Measurements from ENCODE around the gene FGG.
A peak's percentile ranks its signal among the peaks of the same experiment; 100 is the strongest.

The FGG gene

DNA sequence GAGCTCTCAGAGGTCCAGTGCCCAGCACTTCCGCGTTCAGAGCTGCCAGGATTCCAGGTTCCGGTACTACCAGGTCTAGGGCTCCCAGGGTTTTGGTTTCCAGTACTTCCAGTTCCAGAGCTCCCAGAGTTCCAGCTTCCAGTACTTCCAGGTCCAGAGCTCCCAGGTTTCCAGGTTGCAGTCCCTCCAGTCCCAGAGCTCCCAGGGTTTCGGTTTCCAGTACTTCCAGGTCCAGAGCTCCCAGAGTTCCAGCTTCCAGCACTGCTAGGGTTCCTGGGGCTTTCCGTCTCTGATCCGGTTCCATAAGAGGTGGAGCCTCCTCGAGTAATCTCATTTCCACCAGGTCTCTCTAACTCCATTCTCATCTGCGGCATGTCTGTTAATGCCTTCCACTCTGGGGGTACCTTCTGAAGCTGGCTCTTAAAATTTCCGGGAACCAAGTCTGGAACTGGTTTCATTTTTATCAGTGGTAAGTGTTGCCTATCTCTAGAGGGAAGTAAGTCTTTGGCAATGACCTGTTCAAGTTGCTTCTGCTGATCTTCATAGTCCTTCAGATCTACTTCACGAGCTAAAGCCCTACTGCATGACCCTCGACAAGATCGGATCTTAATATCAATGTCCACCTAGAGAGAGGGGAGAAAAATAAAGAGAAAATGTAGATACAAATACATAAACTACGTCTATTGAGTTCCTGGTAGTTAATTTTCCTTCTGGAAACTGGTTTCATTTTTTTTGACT is 26.0 kb downstream of the FGG start:
- DNase-seq (ENCODE audit: low spot score) (no peak), FAIRE-seq (no peak)

DNA sequence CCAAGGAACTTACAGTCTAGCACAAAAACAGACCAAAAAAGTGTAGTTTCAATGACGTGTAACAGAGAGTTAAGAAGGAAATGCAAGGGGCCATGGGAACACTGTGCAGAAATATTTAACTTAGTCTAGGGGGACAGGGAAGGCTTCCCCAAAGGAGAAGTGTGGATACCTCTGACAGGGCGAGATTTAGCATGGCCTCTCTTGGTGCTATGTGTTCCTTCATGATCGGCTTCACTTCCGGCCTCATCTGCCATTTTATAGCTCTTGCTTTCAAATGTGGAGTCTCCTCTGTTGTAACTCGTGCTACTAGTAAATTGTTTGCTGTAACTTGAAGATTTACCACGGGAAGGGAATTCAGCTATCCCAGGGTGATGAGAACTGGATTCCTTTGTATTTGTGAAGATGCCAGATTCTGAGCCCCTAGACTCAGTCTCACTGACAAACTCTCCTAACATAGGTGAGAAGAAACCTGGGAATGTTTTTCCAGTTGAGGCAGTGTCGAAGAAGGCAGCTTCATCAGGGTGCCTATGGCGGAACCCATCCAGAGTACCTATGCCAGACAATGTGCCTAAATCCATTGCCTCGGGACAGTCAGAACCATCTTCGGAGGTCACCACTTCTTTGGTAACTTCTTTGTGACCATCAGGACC is 27.0 kb downstream of the FGG start:
- FAIRE-seq (no peak), DNase-seq (ENCODE audit: low spot score) (no peak)

DNA sequence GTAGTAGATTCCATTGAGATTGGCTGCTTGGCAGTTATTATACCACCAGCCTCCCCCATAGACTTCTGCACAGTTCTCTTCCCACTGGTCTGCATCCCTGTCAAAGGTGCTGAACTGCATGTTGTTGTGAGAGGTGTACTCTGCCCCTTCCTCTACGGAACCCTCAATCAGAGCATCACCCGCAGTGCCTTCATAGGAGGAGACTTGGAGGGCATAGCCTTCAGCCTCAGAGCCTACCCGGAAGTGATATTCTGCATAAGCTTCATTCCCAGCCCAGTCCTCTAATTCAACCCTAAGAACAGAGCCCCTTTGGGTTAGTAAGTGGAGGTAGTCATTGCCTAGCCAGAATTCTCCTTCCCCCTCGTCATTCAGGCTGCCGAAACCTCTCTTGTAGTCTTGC is 28.2 kb downstream of the FGG start:
- no peak for FAIRE-seq

DNA sequence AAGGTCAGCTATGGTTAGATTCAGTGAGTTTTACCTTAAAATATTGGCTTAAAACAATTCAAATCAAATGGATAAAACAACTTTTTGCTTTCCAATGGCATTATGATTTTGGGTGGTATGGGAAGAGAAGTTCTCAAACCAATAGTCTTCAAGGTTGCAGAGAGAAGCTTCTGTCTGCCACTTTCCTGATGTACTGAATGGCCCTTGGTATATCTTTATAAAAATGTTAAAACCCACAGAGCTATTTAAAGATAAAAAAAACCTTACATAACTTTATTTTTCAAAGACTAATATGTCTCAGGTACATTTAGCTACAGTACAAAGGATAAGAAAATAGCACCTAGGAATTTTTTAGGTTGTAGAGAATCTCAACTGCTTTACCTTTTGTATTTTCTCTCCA is 28.8 kb downstream of the FGG start:
- FAIRE-seq (no peak), DNase-seq (ENCODE audit: low spot score) (no peak)

More for the DNA sequence above, 28.2 kb downstream of the FGG start:
- DNase-seq (ENCODE audit: low spot score): no peak

DNA sequence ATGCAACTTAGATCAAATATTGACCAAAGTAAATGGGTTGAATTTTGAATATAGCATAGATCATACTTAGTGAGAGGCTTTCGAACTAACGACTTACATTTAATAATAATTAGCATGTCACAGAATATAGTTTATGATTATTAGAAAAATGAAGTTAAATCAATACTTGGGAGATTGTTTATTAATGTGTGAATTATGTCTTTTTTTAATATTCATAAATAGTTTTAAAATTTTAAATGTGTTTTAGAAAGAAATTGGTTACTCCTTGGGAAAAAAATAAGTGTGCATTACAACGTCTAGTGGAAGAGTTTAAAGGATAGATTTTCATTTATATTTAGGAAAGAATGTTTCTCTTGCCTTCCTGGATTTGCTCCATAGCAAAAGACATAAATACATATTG is 29.2 kb downstream of the FGG start:
- FAIRE-seq (no peak), DNase-seq (ENCODE audit: low spot score) (no peak)

DNA sequence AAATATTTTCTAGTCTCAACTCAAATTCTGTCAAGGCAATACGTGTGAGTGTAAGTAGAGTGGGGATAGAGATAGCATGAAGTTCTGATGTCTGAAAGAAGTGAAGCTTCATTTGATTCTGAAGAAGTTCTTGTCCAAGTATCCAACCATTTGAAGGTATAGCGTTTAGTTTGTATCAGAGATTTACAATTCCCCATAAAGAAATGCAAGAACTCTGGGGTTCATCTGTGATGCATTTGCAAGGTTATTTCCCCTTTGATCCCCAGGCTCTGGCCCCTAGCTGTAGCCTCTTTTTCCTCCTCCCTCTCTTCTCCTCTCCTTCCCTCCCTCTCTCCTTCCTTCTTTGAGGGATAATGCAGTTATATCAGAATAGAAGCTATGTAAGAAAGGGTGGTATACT is 29.7 kb downstream of the FGG start:
- no peak for DNase-seq (ENCODE audit: low spot score)
- FAIRE-seq: no peak

DNA sequence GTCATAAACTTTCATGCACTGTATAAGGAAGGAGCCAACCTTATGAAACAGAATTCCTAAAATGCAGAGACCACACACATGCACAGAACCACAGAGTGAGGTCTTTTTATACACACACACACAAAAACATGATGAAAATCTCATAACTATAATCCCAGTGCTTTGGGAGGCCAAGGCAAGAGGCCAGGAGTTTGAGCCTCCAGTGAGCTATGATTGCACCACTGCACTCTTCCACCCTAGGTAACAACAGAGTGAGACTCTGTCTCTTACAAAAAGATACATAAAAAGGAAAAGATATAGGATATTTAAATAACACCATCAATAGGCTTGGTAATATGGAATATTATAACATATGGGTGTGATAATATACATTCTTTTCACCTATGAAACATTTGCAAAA is 32.5 kb downstream of the FGG start:
- no peak for FAIRE-seq
- no peak for DNase-seq (ENCODE audit: low spot score)

DNA sequence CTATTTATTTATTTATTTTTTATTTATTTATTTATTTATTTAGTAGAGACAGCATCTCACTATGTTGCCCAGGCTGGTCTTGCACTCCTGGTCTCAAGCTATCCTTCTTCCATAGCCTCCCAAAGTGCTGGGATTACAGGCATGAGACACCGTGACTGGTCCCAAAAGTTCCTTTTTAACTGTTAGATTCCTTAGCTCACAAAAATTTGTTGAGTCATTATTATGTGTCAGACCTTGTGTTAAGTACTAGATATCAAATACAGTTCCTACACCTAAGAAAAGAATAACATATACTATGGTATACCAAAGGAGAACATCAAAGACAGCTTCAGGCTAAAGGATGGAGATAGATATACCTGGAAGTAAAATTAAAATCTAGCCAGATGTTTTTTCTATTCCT is 33.5 kb downstream of the FGG start:
- no peak for DNase-seq (ENCODE audit: low spot score)
- FAIRE-seq: no peak

DNA sequence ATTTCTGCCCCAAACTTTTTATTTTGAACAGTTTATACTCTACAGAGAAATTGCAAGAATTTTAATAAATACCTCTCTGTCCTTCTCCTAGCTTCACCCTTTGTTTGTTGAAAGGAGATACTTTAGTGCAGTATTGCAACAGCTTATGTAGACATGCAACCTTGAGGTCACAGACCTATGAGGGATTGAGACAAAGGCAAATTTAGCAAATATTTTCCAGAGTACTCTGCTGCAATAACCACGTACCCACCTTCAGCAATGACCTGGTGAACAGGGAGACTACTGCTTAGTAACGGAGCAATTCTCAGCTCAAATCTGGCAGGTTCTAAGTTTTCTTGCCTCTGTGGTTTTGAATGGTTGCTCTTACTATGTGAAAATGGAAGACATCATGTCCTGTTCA is 35.1 kb downstream of the FGG start:
- FAIRE-seq (no peak), DNase-seq (ENCODE audit: low spot score) (no peak)

DNA sequence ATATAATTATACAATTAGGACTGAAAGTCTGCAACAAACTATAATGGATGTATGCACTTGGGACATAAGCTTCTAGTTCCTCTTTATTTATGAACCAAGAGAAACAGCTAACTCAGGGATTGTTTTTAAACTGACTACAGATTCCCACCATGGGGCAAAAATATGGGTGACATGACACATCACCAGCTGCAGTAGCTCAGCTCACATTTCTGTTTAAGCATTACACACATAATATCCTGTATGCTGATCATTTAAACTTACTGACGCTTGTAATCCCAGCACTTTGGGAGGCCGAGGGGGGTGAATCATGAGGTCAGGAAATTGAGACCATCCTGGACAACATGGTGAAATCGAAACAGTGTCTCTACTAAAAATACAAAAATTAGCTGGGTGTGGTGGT is 38.1 kb downstream of the FGG start:
- no peak for FAIRE-seq
- no peak for DNase-seq (ENCODE audit: low spot score)

DNA sequence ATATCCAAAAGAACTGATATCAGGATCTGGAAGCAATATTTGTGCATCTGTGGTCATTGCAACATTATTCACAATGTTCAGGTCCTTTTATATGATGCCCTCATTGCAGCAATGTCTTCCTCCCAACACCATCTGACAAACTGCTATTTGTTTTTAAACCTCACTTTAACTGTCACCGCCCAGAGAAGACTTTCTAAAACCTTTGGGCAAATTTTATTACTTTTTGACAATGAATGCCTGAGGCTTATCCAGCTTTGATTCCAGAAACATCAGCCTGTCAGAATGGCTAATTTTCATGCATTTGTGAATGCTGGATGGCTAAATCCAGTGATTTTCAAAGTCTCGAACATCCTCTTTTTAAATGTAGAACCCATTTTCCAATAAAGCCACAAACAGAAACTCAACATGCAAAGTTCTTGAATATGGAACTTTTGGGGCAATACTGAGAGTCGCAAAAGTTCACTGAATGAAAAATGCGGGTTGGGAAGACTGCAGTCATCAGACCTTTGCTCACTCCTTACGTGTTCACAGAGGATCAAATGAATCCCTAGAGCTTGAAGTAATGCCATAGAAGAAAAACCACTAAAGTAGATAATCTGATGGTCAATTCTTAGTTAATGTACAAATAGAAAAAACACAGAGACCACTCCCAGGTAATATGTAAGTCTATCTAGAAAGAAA is 39.1 kb downstream of the FGG start:
- FAIRE-seq: no peak
- no peak for DNase-seq (ENCODE audit: low spot score)

DNA sequence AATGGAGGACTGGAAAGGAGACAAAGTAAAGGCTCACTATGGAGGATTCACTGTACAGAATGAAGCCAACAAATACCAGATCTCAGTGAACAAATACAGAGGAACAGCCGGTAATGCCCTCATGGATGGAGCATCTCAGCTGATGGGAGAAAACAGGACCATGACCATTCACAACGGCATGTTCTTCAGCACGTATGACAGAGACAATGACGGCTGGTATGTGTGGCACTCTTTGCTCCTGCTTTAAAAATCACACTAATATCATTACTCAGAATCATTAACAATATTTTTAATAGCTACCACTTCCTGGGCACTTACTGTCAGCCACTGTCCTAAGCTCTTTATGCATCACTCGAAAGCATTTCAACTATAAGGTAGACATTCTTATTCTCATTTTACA is 42.9 kb downstream of the FGG start:
- no peak for DNase-seq (ENCODE audit: low spot score)
- FAIRE-seq: no peak

DNA sequence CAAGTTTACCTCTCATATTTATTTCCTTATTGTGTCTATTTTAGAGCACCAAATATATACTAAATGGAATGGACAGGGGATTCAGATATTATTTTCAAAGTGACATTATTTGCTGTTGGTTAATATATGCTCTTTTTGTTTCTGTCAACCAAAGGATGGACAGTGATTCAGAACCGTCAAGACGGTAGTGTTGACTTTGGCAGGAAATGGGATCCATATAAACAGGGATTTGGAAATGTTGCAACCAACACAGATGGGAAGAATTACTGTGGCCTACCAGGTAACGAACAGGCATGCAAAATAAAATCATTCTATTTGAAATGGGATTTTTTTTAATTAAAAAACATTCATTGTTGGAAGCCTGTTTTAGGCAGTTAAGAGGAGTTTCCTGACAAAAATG is 43.4 kb downstream of the FGG start:
- no peak for DNase-seq (ENCODE audit: low spot score)
- FAIRE-seq: no peak

DNA sequence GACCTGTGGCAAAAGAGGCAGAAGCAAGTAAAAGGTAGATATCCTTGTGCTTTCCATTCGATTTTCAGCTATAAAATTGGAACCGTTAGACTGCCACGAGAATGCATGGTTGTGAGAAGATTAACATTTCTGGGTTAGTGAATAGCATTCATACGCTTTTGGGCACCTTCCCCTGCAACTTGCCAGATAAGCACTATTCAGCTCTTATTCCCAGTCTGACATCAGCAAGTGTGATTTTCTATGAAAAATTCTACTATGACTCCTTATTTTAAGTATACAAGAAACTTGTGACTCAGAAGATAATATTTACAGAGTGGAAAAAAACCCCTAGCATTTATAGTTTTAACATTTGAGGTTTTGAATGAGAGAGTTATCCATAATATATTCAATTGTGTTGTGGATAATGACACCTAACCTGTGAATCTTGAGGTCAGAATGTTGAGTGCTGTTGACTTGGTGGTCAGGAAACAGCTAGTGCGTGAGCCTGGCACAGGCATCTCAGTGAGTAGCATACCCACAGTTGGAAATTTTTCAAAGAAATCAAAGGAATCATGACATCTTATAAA is 45.7 kb downstream of the FGG start:
- DNase-seq (ENCODE audit: low spot score) (no peak), FAIRE-seq (no peak)

DNA sequence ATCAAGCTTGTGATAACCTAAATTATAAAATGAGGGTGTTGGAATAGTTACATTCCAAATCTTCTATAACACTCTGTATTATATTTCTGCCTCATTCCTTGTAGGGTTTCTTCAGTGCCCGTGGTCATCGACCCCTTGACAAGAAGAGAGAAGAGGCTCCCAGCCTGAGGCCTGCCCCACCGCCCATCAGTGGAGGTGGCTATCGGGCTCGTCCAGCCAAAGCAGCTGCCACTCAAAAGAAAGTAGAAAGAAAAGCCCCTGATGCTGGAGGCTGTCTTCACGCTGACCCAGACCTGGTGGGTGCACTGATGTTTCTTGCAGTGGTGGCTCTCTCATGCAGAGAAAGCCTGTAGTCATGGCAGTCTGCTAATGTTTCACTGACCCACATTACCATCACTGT is 46.8 kb downstream of the FGG start:
- DNase-seq (ENCODE audit: low spot score) (no peak), FAIRE-seq (no peak)

DNA sequence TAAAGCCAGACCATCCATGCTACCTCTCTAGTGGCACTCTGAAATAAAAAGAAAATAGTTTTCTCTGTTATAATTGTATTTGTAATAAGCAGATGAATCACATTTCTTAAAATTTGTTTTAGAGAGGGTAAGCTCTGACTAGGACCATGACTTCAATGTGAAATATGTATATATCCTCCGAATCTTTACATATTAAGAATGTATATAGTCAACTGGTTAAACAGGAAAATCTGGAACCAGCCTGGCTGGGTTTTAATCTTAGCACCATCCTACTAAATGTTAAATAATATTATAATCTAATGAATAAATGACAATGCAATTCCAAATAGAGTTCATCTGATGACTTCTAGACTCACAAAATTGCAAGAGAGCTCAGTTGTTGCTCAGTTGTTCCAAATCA is 48.1 kb downstream of the FGG start:
- DNase-seq (ENCODE audit: low spot score) (no peak), FAIRE-seq (no peak)

DNA sequence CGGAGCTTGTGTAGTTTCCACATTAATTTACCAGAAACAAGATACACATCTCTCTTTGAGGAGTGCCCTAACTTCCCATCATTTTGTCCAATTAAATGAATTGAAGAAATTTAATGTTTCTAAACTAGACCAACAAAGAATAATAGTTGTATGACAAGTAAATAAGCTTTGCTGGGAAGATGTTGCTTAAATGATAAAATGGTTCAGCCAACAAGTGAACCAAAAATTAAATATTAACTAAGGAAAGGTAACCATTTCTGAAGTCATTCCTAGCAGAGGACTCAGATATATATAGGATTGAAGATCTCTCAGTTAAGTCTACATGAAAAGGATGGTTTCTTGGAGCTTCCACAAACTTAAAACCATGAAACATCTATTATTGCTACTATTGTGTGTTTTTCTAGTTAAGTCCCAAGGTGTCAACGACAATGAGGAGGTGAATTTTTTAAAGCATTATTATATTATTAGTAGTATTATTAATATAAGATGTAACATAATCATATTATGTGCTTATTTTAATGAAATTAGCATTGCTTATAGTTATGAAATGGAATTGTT is 49.7 kb downstream of the FGG start, which contains the start of gene FGB:
FGB (plus strand) TSS at position 315 of the 558 bp plus-strand sequence; CDS start at position 323, 8 bp downstream.
- DNase-seq (ENCODE audit: low spot score) (no peak), FAIRE-seq (no peak)

DNA sequence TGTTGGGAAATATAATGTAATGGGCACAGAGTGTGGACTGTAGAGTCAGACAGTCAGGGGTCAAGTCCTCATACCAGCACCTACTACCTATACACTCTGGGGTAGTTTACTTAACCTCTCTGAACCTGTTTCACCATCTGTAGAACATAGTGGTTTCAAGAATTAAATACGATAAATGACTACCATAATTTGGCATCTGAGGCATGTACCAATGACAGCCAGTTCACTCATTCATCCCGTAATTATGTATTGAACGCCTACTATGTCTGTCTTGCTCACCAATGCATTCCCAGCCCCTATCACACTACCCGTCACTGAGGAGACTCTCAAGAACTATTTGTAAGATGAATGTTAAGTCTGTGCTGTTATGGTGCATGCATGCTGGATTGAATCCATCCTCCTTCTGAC is 51.6 kb downstream of the FGG start:
- DNase-seq (ENCODE audit: low spot score) (peak; percentile 23), FAIRE-seq (no peak)

DNA sequence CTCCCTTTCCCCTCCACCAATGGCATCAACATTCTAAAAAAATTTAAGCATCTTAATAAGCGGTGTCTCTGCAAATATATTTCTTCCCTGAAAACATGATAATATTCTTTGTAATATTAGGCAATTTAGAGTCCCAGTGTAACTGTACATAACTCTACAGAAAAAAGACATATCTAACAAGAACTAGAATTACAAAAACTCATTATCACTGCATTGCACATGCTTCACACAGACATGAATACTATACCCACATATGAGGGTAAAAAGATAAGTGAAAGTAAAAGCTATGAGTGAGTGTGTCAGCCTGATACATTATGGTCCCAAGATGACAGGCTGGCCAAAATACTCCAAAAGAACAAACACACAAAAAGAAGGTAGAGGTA is 52.0 kb downstream of the FGG start:
- FAIRE-seq (no peak), DNase-seq (ENCODE audit: low spot score) (no peak)

DNA sequence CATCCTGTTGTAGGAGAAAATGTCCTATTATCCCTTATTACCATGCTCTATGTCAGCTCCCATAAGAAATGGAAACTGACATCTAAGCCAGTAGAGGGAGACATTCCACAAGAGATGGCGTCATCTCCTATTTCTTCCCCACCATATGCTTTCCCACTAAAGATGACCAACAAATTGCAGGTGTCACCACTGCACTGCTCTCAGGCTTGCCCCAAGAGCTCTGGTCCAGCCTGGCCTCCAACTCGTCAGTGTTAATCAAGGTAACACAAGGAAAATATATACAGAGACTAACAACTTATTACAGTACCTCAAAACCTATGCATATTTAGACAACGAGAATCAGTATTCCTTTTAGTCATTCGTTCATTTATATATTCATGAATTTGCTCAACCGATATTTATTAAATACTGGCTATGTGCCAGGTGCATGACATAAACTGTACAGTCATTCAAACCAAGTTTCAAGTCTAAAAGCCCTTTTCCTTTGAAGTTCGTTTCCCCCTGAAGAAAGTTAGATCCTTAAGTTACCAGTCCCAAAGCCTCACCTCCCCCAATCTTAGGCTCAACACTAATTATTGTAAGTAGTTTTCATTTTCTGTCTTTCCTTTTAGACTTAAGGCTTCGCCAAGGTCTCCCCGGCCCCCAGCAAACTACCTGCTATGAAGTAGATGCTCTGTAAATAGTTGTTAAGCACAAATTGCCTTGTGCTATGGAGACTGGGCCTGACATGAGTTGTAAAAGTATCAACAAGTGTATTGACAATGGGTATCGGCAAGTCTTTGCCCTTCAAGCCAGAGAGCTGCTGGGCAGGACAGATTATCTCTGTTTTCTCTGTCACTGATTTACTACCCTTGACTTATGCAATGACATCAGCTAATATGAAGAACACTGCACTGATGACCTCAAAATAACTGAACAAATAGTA is 52.7 kb downstream of the FGG start:
- no peak for FAIRE-seq

DNA sequence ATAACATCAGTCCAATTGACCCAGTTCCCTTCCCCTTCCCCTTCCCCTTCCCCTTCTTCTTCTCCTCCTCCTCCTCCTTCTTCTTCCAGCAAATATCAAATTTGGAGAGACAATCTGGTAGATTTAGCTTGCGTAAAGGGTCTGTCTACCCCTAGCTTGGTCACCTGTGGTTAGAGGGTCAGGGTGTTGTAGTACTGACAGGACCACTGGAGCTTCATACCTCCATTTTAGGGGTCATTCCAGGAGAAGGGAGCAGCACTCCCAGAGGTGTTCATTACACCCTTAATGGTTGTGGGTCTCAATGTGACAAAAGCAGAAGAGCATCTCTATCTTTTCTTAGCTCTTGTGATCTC is 53.3 kb downstream of the FGG start:
- DNase-seq (ENCODE audit: low spot score) (peak; percentile 4), FAIRE-seq (no peak)

More for the DNA sequence above, 52.7 kb downstream of the FGG start:
- DNase-seq (ENCODE audit: low spot score): peak; percentile 46
